Activated naive CD4-positive, alpha-beta T cell treated with anti-CD3 and anti-CD28 coated beads for 36 hours (primary cell): ENCODE measurements around the gene OPTN. TPM values are rescaled to one million over a fixed set of nuclear protein-coding genes. Genes with fewer than 3 reads are reported as not detected.
"Not testable (repeated sequence)": the region's sequence is repeated elsewhere in the genome, so short reads cannot be mapped to it uniquely, and the experiment has no call there.

Experiments used
- CTCF ChIA-PET: fragments of 350-600 bp; sonication (Branson Sonifier 250); formaldehyde crosslinking; loops from one replicate; lab custom pipeline; 2021; ENCODE audit warnings: antibody characterized with exemption; lab: Charles Lee
- DNase-seq: peaks from one replicate; pipeline ENCODE4 v3.0.0-alpha.2; 2020
- H3K27ac Mint-ChIP-seq: one replicate; pipeline ENCODE4 v1.8.0; 2021; ENCODE audit warnings: mild to moderate bottlenecking, mixed read lengths
- H3K27me3 Mint-ChIP-seq: one replicate; pipeline ENCODE4 v1.8.0; 2021; ENCODE audit warnings: low read depth, mixed read lengths
- H3K36me3 Mint-ChIP-seq: one replicate; pipeline ENCODE4 v1.8.0; 2021; ENCODE audit warnings: low read depth, mixed read lengths
- H3K4me1 Mint-ChIP-seq: one replicate; pipeline ENCODE4 v1.8.0; 2021; ENCODE audit warnings: low read depth, mixed read lengths
- H3K4me3 Mint-ChIP-seq: one replicate; pipeline ENCODE4 v1.8.0; 2021; ENCODE audit warnings: mild to moderate bottlenecking, moderate library complexity, mixed read lengths
- H3K9me3 Mint-ChIP-seq: one replicate; pipeline ENCODE4 v1.8.0; 2021; ENCODE audit warnings: mixed read lengths
- intact Hi-C: fragments of 100-400 bp; cut with micrococcal nuclease; formaldehyde crosslinking; loops from one replicate; pipeline ENCODE4 v1.15.1; 2023
- total RNA-seq, 2 experiments: library from RNA; stranded (reverse); gene quantifications; one replicate each; pipeline ENCODE4 v1.2.3, GENCODE V29; 2021

OPTN gene
- total RNA-seq, 2 experiments from 2014 or later: 39.7 to 43.8 TPM

DNA sequence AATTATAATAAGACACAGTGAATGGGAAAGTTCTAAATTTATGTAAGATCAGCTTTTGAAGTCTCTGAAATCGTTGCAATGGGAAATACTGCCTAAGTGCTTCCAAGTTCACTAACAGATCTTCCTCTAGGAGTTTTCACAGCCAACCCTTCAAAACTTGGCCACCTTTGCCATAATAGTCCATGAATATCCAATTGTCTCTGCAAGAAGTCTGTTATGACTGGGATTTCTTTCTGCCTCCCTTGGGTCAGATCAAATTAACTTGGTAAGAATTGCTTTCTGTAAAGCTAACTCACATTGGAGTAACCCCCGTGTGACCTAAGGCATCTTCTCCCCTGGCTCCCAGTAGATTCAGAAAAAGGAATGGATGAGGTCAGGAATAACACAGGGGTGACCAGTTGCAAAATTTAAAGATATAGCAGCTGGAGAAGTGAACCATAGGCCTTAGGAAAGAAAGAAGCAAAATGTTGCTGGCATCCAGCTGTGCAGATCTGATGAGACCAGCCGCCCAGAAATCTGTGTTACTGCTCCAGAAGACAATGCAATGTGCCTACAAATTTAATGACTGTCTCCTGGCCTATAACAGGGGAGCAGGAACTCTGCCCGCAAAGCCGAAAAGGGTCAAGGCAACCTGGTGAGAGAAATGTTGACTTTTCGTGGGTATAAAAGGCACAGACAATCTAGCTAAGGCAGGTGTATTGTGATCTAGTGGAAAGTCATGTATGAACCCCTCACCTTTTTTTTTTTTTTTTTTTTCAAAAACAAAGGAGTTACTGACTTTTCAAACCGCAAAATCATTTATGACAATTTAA is 7.5 kb upstream of the OPTN start:
- H3K4me3 Mint-ChIP-seq: no peak overlapping the region
- peaks cover 4% of the 10 kb centered on the region for H3K4me1 Mint-ChIP-seq
- intact Hi-C loops: loop anchor here (10.0 kb wide), 1 partner anchor 878 kb away; no protein-coding TSS in a partner anchor
- no peaks in the 10 kb centered on the region for H3K36me3 Mint-ChIP-seq
- DNase-seq: no peak
- CTCF ChIA-PET: interaction anchor here (0.6 kb wide), 1 partner anchor 1123 kb away, joined by 4 read pairs; no protein-coding TSS in a partner anchor
- H3K9me3 Mint-ChIP-seq: peaks cover 6% of the 10 kb centered on the region
- peaks cover 4% of the 10 kb centered on the region for H3K27me3 Mint-ChIP-seq
- no peak overlapping the region for H3K27ac Mint-ChIP-seq

DNA sequence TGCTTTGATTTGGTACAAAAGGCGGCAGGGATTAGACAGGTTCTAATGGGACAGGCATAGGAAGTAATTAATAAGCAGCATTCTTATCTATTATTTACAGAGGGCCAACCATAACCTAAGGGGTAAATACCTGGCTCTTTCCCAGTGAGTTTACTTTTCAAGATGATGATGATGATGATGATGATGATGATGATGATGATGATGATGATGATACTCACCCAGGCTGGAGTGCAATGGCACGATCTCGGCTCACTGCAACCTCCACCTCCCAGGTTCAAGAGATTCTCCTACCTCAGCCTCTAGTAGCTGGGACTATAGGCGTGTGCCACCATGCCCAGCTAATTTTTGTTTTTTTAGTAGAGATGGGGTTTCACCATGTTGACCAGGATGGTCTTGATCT is 5.9 kb upstream of the OPTN start:
- H3K27me3 Mint-ChIP-seq, H3K36me3 Mint-ChIP-seq, CTCF ChIA-PET, DNase-seq, H3K4me1 Mint-ChIP-seq, H3K9me3 Mint-ChIP-seq, H3K4me3 Mint-ChIP-seq, H3K27ac Mint-ChIP-seq: not testable (repeated sequence)
- intact Hi-C loops: loop anchor here (10.0 kb wide), 1 partner anchor 879 kb away; no protein-coding TSS in a partner anchor

DNA sequence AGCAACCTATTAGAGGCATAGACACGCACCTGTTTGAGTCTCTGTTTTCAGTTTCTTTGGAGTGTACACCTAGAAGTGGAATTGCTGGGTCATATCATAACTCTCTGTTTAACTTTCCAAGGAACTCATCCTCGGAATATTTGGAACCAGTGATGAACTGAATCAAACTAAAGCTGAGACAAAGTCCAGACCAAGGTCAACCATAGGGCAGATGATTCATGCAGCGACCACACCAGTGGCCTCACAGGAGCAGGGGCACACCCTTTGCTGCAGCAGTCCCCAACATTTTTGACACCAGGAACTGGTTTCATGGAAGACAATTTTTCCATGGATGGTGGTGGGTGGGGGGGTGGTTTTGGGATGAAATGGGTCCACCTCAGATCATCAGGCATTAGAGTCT is 4.9 kb upstream of the OPTN start:
- no peak overlapping the region for H3K4me3 Mint-ChIP-seq
- peaks cover 4% of the 10 kb centered on the region for H3K27me3 Mint-ChIP-seq
- intact Hi-C loops: loop anchor here (10.0 kb wide), 1 partner anchor 880 kb away; no protein-coding TSS in a partner anchor
- DNase-seq: no peak
- CTCF ChIA-PET: no interaction called here
- peaks cover 6% of the 10 kb centered on the region for H3K9me3 Mint-ChIP-seq
- H3K27ac Mint-ChIP-seq: no peak overlapping the region
- H3K4me1 Mint-ChIP-seq: peaks cover 3% of the 10 kb centered on the region
- no peaks in the 10 kb centered on the region for H3K36me3 Mint-ChIP-seq

DNA sequence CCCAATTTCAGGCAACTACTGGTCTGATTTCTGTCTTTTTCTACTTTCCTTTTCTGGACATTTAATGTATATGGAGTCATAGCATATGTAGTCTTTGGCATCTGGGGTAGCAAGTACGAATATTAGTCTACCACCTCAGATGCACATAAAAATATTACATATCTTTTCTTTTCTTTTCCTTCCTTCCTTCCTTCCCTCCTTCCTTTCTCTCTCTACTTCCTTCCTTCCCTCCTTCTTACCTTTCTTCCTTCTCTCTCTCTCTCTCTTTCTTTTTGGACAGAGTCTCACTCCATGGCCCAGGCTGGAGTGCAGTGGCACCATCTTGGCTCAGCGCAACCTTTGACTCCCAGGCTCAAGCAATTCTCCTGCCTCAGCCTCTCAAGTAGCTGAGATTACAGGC is 4.0 kb upstream of the OPTN start:
- peaks cover 8% of the 10 kb centered on the region for H3K4me1 Mint-ChIP-seq
- intact Hi-C loops: loop anchor here (10.0 kb wide), 1 partner anchor 881 kb away; no protein-coding TSS in a partner anchor

DNA sequence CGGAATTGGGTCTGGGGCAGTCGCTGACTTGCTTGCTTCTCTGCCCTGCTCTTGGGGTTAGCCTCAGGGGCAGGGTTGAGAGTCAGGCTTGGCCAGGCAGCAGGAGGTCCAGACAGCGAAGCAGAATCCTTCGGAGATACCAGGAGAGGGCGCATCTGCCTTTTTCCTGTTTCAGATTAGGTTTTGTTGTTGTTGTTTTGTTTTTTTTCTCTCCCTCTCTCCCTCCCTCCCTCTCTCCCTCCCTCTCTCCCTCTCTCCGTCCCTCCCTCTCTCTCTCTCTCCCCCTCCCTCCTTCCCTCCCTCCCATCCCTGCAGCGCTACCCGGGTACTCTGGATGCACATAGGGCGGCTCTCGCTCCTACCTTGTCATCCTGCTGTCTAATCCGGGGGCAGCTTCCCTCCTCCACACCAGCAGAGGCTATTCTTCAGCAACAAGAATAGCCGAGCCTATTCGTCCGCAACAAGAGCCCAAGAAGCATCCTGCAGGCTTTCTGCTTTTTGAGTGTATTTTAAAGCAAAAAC is 758 bp upstream of the OPTN start:
- CTCF ChIA-PET: interaction anchor here (0.6 to 2.6 kb wide), 6 partner anchors 12 to 443 kb away, joined by 3 to 9 read pairs (median 3); no protein-coding TSS in a partner anchor
- Mint-ChIP-seq H3K9me3 (no peaks in the 10 kb centered on the region), H3K27ac (peak overlapping the region; percentile 80), H3K4me1 (peaks cover 24% of the 10 kb centered on the region), H3K36me3 (no peaks in the 10 kb centered on the region), H3K27me3 (no peaks in the 10 kb centered on the region), H3K4me3 (peak overlapping the region; percentile 88)
- intact Hi-C loops: loop anchor here (1.0 to 10.0 kb wide), 9 partner anchors 11 to 884 kb away; partner anchors contain the start of genes MCM10 and SEPHS1
- DNase-seq: peak; percentile 55

More for the DNA sequence above, 4.0 kb upstream of the OPTN start:
- Mint-ChIP-seq H3K4me3 (no peak overlapping the region), H3K27ac (no peak overlapping the region), H3K36me3 (no peaks in the 10 kb centered on the region), H3K9me3 (peaks cover 4% of the 10 kb centered on the region), H3K27me3 (no peaks in the 10 kb centered on the region)
- DNase-seq: no peak
- CTCF ChIA-PET: interaction anchor here (1.2 kb wide), 1 partner anchor 189 kb away, joined by 3 read pairs; no protein-coding TSS in a partner anchor

DNA sequence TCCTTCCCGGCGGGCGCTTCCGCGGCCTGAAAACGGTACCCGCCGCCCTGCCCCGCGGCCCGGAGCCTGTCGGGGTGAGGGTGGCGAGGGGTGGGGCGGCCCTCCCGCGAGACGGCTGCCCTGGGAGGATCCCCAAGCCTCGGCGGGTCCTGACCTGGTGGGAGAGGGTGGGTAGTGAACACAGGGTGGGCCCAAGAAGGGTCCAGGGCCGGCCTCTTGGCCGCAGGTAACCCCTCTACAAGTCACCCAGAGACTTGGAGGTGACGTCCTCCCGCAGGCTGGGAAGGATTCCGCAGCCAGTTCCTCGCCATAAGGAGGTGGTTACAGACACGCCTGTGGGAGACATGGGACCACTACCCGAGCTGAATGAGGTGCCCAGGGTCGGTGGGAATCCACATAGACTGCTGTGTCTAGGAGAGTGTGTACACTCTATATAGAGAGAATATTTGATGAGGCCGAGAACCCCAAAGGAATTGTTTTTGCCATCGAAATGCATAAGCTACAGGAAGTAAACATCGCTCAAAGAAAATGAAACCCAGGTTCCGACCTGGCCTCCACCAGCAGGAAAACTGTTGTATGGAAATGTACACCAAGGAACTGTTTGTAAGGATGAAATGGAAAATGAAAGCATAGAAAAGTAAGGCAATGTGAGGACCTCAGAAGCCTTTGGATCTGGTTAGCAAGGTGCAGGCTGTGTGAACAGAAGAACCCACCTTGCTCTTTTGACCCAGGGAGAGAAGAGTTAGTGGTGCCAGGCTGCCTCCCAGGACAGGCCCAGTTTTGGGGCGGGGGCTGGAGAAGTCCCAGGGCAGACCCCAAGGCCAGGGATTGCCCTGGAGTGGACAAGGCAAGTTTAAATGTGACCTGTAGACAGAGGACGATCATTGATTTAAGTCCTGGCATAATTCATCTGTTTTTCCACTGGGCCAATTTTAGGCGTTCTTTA is 659 bp downstream of the OPTN start:
- intact Hi-C loops: loop anchor here (1.0 kb wide), 2 partner anchors 8 to 836 kb away; no protein-coding TSS in a partner anchor
- CTCF ChIA-PET: interaction anchor here (0.5 to 2.6 kb wide), 5 partner anchors 10 to 886 kb away, joined by 3 to 9 read pairs (median 3); partner anchors contain the start of gene MCM10
- Mint-ChIP-seq H3K27ac (peak overlapping the region; percentile 81), H3K4me3 (peak overlapping the region; percentile 88), H3K27me3 (no peaks in the 10 kb centered on the region), H3K36me3 (no peaks in the 10 kb centered on the region), H3K4me1 (peaks cover 32% of the 10 kb centered on the region), H3K9me3 (no peaks in the 10 kb centered on the region)
- DNase-seq: peak; percentile 40

DNA sequence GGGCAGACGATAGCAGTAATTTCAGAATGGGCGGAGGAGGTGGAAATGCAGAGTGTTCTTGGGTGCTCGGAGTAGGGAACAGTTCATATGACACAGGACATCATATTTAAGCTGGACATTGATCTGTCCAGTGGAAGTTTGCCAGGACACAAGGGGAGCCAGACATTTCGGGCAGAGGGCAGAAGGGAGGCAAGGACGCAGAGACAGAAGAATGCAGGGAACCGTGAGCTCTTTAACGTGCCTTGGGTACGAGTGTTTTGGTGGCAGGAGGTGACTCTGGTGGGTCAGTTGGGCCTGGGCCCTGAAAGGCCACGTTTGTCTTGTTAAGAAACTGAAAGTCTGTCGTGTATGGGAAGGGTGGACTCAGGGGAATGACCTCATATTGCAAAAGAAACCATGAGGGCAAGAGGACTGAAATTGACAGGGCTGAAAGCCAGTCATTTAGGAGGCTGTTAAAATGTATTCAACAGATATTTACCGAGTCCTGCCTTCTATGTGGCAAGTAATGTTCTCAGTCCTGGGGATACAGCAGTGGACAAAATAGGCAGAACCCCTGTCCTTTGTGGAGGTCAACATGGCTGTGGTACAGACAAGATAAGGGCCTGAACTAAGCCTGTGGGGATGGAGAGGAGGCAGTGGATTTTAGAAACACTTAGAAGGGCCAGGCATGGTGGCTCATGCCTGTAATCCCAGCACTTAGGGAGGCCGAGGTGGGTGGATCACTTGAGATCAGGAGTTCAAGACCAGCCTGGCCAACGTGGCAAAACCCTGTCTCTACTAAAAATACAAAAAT is 2.2 kb downstream of the OPTN start:
- peaks cover 47% of the 10 kb centered on the region for H3K4me1 Mint-ChIP-seq
- no peak overlapping the region for H3K4me3 Mint-ChIP-seq
- intact Hi-C loops: no loop called here
- no peaks in the 10 kb centered on the region for H3K36me3 Mint-ChIP-seq
- CTCF ChIA-PET: no interaction called here
- H3K9me3 Mint-ChIP-seq: no peaks in the 10 kb centered on the region
- H3K27ac Mint-ChIP-seq: no peak overlapping the region
- no peak for DNase-seq
- H3K27me3 Mint-ChIP-seq: no peaks in the 10 kb centered on the region

DNA sequence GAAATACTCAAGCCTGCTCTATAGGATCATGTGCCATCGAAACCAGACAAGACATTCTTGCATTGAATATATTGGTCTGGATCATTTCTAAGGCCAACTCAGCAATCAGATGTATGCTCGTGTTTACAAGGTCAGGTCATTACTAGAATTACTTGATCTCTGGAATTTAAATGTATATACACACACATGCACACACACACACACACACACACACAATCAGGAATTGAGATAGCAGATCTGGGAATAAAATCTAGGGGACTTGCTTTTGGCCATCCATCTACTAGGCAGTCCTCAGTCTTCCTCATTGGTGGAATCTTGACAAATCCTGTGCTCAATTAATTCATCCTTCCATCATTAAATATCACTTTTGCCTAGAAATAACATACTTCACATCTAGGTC is 3.6 kb downstream of the OPTN start:
- Mint-ChIP-seq H3K27ac (no peak overlapping the region), H3K4me1 (peaks cover 59% of the 10 kb centered on the region), H3K9me3 (no peaks in the 10 kb centered on the region), H3K27me3 (no peaks in the 10 kb centered on the region), H3K4me3 (no peak overlapping the region), H3K36me3 (no peaks in the 10 kb centered on the region)
- CTCF ChIA-PET: interaction anchor here (0.6 kb wide), 2 partner anchors 240 to 1171 kb away, joined by 3 read pairs; no protein-coding TSS in a partner anchor
- intact Hi-C loops: no loop called here
- no peak for DNase-seq

DNA sequence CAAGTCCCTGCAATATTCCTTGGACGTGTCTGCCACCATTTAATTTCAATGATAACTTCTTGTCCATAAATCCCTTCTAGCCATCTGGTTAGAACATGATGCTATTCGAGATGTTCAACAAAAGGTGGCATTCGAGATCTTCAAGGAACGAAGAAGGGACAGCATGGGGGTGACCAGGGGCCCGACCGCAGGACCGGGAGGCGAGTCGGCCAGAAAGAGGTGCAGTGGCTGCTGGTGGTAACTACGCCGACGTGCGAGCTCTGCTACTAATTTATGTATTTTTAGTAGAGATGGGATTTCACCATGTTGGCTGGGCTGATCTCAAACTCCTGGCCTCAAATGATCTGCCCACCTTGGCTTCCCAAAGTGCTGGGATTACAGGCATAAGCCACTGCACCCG is 4.7 kb downstream of the OPTN start:
- no peaks in the 10 kb centered on the region for H3K36me3 Mint-ChIP-seq
- peaks cover 60% of the 10 kb centered on the region for H3K4me1 Mint-ChIP-seq
- intact Hi-C loops: no loop called here

DNA sequence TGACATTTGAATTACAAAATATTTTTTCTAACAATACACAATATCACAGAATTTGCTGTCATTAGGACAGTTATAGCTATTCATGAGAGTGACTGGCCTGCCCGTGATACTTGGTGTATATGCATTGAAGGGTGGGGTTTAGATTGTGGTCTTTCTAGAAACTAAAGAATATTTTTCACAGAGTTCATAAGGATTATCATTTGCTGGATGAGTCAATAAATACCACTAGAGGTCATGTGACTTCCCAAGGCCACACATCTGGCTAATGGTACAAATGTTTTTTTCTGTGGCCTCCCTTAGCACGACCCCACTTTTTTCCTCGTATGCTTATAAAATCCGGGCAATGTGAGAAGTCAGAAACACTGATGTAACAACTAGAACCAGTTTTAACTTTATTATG is 5.2 kb downstream of the OPTN start:
- CTCF ChIA-PET: no interaction called here
- DNase-seq: no peak
- Mint-ChIP-seq H3K36me3 (peaks cover 3% of the 10 kb centered on the region), H3K9me3 (no peaks in the 10 kb centered on the region), H3K27me3 (no peaks in the 10 kb centered on the region), H3K4me3 (no peak overlapping the region), H3K4me1 (peaks cover 63% of the 10 kb centered on the region), H3K27ac (peak overlapping the region; percentile 50)
- intact Hi-C loops: no loop called here

More for the DNA sequence above, 4.7 kb downstream of the OPTN start:
- CTCF ChIA-PET: no interaction called here
- H3K9me3 Mint-ChIP-seq: no peaks in the 10 kb centered on the region
- DNase-seq: no peak
- H3K4me3 Mint-ChIP-seq: no peak overlapping the region
- H3K27ac Mint-ChIP-seq: no peak overlapping the region
- no peaks in the 10 kb centered on the region for H3K27me3 Mint-ChIP-seq

DNA sequence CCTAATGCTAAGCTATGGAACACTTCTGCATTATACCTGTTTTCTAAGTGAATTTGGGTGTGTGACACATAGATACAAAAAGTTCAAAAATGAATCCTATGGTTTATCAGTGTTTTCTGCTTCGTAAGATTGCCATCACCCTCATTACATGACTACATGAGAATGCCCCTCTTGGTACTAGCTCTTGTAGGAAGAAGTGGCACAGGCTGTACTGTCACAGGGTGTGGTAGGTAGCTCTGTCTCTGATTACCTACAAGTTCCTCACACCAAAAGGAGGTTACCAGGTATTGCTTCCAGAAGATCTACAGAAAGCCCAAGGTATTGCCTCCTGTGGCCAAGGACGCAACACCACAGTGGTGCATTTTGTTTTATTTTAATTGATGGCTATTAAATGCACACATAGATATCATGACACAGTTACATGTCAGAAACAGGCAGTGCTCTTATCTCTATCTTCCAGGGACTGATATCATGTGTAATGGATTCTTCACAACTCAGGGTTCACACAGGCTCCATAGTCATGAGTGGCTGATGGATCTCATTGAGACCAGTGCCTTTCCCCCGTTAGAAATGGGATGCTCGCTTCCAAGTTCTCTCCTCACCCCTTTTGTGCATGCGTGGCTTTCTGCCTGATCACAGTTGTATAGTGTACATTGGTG is 6.6 kb downstream of the OPTN start:
- Mint-ChIP-seq H3K27me3 (no peaks in the 10 kb centered on the region), H3K27ac (peak overlapping the region; percentile 36), H3K36me3 (peaks cover 10% of the 10 kb centered on the region), H3K9me3 (no peaks in the 10 kb centered on the region), H3K4me3 (no peak overlapping the region), H3K4me1 (peaks cover 65% of the 10 kb centered on the region)
- intact Hi-C loops: no loop called here
- CTCF ChIA-PET: no interaction called here
- DNase-seq: no peak
